ENCODE results near the gene UTP4.
A peak's percentile ranks its signal among the peaks of the same experiment; 100 is the strongest.
"Not testable (repeated sequence)": the region's sequence is repeated elsewhere in the genome, so short reads cannot be mapped to it uniquely, and the experiment has no call there.

UTP4 gene

DNA sequence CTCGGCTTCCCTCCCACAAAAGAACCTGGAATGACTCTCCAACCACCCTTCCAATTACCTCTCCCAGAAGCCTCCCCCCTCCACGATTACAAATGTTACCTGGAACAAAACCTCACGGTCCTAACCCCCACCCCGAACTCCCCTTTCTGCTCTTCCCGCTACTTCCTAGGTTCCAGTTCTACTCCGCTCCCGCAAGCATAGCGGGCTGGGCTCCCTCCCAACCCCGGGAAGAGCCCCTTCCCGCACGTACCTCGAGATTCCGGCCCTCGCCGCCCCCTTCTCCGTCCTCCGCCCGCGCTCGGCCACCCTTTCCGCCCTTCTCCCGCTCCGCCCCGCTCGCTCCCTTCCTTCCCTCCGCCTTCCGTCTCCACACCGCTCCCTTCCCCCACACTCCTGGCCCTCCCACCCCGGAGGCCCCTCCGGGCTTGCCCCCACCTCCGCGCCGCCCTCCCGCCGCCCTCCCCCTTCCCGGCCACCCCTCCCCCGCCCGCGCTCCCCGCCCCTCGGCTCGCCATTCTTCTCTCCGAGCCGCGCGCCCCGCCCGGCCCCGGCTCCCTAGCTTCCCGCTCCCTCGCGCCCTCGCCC is 518 bp upstream of the UTP4 start:
- no peak for FAIRE-seq

DNA sequence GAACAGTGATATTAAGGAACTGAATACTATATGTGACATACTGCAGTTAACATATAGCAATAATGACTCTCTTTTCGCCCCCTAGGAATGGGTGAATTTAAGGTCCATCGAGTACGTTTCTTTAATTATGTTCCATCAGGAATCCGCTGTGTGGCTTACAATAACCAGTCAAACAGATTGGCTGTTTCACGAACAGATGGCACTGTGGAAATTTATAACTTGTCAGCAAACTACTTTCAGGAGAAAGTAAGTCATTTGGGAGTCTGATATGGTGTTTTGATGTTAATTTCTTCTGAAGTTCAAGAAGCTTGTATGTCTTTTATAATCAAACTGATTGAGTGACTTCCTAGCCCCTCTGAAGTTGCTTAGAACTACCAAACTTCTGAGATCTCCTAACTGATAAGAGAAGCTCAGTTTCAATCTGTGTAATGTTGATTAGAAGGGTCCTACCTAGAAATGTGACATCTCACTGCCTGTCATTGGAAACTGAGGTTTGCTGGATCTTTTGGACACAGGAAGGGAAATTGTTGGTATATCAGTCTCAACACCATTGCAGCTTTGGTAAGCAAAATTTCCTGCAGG is 1.0 kb downstream of the UTP4 start:
- no peak for FAIRE-seq

DNA sequence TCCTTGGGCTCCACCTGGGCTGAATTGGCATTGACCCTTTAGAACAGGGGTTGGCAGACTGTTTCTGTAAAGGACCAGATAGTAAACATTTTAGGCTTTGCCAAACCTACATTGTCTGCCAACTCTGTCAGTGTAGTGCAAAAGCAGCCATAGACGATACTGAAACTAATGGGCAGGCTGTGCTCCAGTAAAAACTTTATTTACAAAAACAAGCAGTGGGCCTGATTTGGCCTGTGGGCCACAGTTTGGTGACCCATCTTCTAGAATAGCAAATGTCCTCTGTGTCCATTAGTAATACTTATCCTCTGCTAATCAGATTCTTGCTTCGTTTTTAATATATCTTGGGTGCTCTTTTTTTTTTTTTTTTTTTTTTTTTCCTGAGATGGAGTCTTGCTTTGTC is 6.2 kb downstream of the UTP4 start:
- FAIRE-seq, result no peak

DNA sequence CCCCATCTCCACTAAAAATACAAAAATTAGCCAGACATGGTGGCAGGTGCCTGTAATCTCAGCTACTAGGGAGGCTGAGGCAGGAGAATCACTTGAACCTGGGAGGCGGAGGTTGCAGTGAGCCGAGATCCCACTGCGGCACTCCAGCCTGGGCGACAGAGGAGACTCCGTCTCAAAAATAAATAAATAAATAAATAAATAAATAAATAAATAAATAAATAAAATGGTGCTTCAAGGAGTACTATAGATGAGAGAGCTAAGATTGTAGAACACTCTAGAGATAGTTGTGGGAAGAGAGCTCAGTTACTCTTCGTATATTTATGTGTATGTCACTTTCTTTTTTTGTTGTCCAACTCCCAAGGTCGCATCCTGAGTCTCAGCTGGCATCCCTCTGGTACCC is 7.0 kb downstream of the UTP4 start:
- not testable (repeated sequence) for FAIRE-seq

DNA sequence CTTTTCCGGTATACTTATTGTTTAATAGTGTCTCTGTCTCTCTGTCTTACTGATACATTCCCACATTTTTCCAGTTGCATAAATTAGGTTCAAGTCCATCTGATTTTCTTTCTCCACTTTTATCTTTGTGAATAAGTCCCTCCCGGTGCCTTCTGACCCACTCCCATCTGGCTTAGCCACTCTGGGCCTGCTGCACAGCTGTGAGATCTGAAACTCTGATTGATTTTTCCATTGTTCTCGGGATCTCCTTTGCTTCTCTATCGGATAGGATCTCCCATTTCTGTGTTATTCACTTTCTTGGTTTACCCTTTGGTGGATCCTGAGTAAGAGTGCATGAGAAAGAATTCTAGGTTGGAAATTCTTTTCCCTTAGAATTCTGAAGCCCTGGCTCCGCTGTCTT is 8.6 kb downstream of the UTP4 start:
- no peak for FAIRE-seq

DNA sequence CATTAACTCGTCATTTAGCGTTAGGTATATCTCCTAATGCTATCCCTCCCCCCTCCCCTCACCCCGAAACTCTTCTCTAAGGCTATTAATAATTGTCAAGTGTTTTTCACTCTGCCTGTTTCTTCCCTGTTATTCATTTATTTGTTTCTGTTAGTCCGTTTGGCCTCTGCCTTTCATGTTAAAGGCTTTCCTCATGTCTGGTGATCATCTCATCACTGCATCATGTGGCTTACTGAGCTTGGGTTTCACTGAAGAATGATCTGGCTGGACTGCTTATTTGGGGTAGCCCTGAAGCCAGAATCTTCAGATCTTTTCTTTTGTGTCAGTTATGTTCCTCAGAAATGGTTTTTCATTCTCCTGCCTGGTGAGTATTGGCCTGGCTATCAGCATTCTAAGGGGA is 9.5 kb downstream of the UTP4 start:
- FAIRE-seq, result no peak

DNA sequence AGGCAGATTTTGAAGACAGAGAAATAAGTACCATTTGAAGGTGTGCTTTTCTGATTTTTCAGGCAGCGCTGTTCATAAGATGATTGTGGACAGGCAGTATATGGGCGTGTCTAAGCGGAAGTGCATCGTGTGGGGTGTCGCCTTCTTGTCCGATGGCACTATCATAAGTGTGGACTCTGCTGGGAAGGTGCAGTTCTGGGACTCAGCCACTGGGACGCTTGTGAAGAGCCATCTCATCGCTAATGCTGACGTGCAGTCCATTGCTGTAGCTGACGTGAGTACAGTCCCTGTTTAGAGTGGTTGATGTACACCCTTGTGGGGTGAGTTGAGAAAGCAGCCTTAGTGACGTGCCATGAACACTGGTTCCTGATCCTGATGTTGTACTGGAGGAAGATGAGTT is 10.7 kb downstream of the UTP4 start:
- FAIRE-seq, result no peak

DNA sequence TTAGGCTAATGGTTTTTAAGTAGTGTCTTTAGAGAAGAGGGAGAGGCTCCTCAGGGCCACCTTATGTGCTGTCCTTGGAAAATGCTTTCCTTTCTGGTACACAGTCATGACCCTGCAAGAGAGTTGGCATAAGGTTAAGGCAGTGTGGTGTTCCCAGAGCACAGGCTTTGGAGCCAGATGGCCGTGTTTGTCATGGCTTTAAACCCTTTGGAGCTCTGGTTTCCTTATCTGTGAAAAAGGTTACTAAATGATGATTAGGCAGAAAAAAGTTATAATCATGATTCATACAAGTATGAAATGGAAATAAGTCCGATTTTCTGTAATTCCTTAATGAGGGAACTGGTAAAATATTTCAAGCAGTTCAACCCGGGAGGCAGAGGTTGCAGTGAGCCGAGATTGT is 13.2 kb downstream of the UTP4 start:
- FAIRE-seq, result no peak

DNA sequence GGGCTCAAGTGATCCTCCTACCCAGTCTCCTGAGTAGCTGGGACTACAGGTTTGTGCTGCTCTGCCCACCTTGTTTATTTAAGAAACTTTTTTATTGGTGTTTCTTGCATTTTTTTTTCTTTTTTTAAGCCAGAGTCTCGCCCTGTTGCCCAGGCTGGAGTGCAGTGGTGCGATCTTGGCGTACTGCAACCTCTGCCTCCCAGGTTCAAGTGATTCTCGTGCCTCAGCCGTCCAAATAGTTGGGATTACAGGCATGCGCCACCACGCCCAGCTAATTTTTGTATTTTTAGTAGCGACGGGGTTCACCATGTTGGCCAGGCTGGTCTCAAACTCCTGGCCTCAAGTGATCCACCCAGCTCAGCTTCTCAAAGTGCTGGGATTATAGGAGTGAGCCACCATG is 17.2 kb downstream of the UTP4 start:
- not testable (repeated sequence) for FAIRE-seq

DNA sequence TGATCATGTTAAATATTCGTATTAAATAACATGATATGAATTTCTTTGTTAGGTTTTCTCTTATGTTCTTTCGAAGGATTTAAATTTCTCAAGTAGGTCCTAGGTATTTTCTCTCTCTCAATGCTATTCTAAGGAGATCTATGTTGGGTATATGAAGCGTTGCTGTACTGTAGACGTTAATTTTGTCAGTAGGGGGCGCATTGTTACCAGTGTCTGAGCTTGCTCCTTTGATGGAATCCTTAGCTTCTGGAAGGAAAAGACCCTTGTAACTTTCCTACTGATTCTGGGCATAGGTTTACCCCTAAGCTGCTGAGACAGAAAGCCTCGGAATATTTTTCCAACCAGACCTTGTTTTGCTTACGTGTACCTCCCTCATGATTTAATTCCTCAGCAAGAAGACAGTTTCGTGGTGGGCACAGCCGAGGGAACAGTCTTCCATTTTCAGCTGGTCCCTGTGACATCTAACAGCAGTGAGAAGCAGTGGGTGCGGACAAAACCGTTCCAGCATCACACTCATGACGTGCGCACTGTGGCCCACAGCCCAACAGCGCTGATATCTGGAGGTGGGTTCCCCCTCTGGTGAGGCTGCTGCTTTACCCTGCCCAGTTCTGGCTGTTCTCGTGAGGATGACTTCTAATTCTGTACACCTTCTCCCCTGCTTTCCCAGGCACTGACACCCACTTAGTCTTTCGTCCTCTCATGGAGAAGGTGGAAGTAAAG is 17.9 kb downstream of the UTP4 start:
- FAIRE-seq, result peak; percentile 5

DNA sequence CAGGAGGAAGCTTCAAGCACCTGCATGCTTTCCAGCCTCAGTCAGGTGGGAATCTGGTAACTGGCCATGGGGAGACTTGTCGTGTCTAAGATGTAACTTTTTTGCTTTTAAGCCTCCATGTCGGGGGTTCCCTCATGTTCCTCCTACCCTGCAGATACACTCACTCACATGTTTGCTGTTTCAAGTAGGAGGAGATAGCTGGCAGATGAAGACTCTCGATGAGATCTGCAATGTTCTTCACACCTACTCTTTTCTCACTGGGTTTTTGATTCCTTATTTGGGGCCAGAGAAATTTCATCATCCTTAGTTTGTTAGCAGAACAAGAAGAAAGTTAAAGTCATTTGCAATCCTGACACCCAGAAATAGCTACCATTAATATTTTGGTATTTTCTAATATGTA is 24.7 kb downstream of the UTP4 start:
- no peak for FAIRE-seq

DNA sequence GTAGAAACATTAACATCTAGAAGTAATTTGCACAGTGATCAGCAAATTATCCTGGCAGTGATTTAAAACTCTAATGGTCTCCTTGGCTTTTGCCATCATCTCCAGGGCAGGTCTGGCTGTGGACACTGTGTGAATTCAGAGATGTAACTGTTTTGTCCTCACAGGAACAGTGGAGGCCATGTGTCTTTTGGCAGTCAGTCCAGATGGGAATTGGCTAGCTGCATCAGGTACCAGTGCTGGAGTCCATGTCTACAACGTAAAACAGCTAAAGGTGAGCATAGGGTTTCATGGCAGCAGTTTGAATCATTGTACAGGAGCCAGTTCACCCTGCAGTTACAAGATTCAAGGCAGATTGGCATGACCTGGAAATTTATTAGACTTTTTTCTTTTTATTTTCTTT is 27.7 kb downstream of the UTP4 start:
- no peak for FAIRE-seq

DNA sequence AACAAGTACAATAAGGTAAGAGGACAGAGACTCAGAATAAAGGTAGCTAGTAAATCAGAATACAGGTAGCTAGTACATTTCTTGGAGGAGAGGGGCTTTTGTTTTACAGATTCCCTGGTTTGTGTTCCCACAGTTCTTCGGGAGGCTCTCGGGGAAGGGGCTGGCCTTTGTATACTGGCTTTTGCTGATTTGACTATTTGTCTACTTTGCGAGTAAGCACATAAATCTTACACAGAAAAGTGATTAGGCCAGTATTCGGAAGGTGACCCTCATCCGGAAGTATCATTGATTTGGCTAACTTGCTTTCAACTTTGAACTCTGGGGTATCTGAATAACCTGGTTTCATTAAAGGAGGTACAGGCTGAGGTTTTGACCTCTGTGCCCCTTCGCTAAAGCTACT is 33.1 kb downstream of the UTP4 start:
- FAIRE-seq, result no peak

DNA sequence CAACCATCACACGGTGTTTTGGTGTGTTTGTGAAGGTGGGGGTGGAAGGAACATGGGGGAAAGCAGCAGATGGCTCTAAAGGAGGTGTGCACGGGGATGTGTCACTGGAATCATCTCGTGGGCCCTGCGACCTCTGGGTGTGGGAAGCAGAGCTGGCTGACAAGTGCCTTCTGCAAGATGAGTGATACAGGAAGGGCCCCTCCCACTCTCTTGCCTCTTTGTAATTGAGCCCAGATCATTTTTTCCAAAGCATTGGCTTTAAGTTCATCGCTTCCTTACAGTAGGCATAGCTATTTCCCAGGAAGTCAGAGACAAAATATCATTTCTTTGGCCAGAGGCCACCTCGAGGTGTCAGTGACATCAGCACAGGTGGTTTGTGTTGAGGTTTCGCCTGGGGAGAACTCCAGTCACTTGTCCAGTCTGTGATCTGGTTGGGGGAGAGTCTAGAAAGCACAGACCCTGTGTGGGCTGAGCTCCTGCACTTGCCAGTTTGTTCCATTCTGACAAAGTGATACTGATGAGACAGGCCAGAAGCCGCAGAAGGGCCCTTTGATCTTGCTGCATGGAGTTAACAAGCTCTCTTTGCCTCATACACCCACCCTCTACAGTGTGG is 33.9 kb downstream of the UTP4 start:
- FAIRE-seq, result no peak

DNA sequence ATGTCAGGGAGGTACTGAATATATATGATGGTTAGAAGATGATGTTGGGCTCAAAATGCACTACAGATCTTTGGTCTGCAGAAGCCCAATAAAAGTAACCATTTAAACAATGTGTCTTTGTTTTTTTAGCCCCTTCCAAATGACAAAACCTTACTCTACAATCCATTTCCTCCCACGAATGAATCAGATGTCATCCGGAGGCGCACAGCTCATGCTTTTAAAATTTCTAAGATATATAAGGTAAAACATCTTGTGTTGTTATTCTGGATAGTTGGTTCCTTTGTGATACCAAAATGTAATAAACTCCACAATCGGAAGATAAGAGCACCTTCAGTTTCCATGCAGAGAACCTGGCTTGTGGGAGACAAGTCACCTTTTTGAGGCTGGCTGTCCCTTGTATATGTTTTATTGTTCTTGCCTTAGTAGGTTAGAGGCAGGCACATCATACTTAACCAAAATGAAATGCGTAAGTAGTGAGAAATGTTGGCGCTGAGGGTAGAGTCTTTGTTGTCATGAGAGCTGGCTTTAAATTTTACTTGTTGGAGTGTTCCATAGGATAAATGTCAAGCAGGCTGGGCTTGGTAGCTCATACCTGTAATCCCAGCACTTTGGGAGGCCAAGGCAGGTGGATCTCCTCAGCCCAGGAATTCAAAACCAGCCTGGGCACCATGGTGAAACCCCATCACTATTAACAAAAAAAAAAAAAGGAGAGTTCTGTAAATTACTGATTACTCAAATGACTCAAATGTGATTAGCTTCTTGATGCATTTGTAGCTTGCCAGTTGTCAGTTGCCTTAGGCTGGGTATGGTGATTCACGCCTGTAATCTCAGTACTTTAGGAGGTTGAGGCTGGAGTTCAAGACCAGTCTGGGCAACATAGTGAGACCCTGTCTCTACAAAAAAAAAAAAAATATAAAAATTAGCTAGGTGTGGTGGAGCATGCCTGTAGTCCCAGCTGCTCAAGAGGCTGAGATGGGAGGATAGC is 34.8 kb downstream of the UTP4 start:
- FAIRE-seq, result no peak

DNA sequence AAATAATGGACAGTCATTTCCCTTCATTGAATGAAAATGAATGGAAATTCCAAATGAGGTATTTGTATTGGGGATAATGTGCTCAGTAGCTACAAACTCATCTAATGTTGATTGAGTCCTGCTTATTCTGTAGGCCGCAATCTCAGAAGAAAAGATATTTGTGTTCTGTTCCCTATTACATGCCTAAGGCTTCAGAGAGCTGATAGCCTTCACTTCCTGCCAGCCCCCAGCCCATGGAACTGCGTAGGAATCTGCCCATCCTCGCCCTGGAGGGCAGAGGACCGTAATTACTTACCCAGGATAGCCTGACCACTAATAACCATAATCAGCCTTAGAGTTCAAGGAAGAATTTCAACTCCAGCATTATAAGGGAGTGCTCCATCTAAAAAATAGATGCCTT is 36.6 kb downstream of the UTP4 start:
- FAIRE-seq, result no peak

DNA sequence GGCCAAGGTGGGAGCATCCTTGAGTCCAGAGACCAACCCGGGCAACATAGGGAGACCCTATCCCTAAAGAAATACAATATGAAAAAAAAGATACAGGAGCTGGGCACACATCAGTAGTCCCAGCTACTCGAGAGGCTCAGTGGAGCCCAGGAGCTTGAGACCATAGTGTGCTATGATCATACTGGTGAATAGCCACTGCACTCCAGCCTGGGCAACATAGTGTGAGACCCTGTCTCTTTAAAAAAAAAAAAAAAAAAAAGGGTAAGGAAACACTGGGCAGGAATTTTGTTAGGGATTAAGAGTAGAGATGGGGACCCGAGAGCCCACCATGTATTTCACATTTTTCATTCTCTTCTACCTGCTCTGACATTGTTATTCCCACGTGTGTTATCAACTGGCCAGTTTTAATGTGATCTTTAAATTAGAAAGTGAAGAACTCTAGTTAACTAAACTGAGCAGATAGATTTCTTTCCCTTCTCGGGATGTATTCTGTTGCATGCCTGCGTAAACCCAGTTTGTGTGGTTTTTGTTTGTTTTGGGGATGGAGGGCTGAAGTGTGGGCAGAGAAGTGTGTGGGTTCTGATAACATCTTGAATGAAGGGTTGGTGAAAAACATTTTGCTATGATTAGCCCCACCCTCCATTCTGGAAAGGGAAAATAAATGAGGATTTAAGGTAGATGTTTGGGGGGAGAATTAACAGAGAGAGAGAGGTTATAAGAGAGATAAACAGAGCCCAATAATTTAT is 37.3 kb downstream of the UTP4 start:
- FAIRE-seq, result no peak

DNA sequence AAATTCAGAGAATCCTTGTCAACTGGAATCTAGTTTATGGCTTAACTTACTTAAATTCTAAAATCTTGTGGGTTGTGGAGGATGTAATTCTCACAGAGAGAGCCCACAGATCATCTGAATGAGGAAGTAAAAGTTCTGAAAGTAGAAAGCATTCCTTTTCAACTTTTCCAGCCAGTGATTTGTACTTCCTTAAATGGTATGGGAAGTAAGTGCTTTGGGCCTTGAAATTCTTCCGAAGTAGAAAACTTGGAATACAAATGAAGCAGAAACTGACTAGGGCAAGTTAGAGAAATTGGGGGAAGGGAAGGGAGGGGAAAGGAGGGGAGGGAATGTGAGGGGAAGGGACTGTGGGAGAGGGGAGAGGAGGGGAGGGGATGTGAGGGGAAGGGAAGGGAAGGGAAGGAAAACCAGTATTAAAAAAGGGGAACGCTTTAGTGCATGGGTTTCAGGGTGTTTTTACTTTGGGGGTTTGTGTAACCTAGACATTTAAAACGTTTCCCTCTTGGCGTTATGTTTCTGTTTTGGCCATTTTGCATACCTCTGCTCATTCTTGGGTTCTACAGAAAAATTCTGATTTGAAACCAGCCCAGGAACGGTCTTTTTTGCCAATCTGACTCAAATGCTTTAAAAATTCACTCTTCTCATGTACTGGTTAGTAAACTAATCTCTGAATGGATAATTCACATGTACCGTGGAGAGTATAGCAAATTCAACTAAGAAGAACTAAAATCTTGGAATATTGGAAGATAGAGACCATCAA is 39.1 kb downstream of the UTP4 start:
- FAIRE-seq, result no peak

DNA sequence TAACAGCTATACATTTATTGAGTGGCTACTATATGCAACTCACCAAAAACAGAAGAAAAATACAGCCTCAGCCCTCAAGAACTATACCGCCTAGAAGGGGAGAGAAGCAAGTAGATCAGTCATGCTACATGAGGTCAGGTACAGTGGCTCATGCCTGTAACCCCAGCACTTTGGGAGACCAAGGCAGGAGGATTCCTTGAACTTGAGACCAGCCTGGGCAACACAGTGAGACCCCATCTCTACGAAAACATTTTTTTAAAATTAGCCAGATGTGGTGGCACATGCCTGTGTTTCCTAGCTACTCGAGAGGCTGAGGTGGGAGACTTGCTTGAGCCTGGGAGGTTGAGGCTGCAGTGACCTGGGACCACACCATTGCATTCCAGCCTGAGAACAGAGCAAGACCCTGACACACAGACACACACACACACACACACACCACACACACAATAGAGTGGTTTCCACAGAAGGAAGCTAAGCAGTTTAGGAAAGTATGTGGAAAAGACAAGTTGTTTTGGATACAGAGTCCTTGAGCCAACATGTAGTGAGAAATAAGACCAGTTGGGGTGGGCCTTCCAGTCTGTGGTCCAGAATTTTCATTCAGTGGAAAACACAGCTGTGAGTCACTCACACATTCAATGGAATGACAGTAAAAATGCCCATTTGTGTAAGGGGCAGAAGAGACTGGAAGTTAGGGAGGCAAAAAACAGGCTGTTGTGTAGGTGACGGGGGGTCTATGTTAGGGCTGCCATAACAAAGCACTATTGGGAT is 43.8 kb downstream of the UTP4 start:
- FAIRE-seq, result no peak

DNA sequence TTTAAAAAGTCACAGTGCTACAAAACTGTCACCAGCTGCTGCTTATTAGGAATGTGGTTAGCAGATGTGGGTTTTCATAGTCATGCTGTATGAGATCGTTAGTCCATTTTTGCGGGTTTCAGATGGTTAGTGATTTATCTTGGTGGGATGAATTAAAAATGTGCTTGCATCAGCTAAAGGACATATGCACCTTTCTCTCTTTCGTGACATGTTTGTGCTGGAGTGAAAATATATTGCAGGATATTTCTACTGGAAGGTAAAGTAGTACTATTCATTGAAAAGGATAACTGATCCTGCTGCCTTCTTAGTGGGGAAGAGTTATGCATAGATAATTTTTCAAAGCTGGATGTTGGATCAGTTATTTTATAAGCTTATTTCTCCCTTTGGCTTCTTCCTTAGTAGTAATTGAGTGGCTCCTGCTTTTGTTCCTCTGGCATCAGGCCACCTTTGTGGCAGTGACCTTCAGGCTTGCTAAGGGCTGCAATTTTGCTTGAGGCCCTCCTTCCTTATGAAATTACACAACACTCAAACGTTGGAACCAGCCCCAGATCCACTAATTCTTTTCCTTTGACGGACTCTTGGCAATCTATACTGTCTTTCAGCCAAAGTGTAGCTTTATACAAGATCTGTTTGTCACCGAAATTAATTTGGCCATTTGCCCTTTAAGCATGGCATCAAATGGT is 47.0 kb downstream of the UTP4 start:
- FAIRE-seq, result no peak

Measured in islet of Langerhans (tissue), 1 donor.